HepG2 (cell line): ENCODE measurements around the gene RIMBP2.

Experiments used
- FOXA3 ChIP-seq: IDR thresholded peaks from 2 replicates; pipeline ENCODE4 v1.6.1; 2016; ENCODE audit warnings: missing genetic modification reagents, missing compliant biosample characterization
- JUND ChIP-seq: sonication (generic); formaldehyde crosslinking; IDR thresholded peaks from 2 replicates; pipeline ENCODE4 v1.8.0; 2022; ENCODE audit warnings: mild to moderate bottlenecking, missing genetic modification reagents
- MTF1 ChIP-seq: sonication (generic); formaldehyde crosslinking; IDR thresholded peaks from 2 replicates; pipeline ENCODE4 v1.5.0; 2020; ENCODE audit warnings: missing genetic modification reagents
- NFRKB ChIP-seq: fragments of 450-650 bp; IDR thresholded peaks from 2 replicates; pipeline ENCODE4 v1.6.1; 2017
- SP1 ChIP-seq, 2 experiments: fragments of 450-650 bp in 1 of 2; sonication (generic) in 1 of 2; formaldehyde crosslinking in 1 of 2; IDR thresholded peaks; 2 replicates each; pipeline versions ENCODE4 v1.4.0 to v1.6.1; 2016 to 2020; ENCODE audit warnings: missing genetic modification reagents in 1 of 2
- USF2 ChIP-seq, 2 experiments: sonication (generic) in 1 of 2; formaldehyde crosslinking in 1 of 2; IDR thresholded peaks; 2 replicates each; pipeline versions ENCODE4 v1.5.1 to v1.6.1; 2011 to 2020; ENCODE audit warnings: borderline replicate concordance in 1 of 2, low read depth in 1 of 2, low read length in 1 of 2, mild to moderate bottlenecking in 1 of 2, missing genetic modification reagents in 1 of 2, moderate library complexity in 1 of 2
- ZNF431 ChIP-seq: sonication (generic); formaldehyde crosslinking; IDR thresholded peaks from 2 replicates; pipeline ENCODE4 v1.9.0; 2022; ENCODE audit warnings: missing genetic modification reagents, low read depth, mild to moderate bottlenecking, borderline replicate concordance

GRCh38 chr12:130583317-130583716, 132.8 kb downstream of the RIMBP2 start:
- TF ChIP-seq NFRKB (no peak), JUND (CRISPR knock-in tag) (no peak), ZNF431 (CRISPR knock-in tag) (no peak), FOXA3 (CRISPR knock-in tag) (no peak), MTF1 (no peak), SP1 (IDR thresholded peaks at IDR 0.05) (no peak), SP1 (CRISPR knock-in tag; IDR thresholded peaks at IDR 0.05) (no peak), USF2 (IDR thresholded peaks at IDR 0.05; ENCODE audit: low read depth, low read length) (no peak), USF2 (CRISPR knock-in tag; IDR thresholded peaks at IDR 0.05; ENCODE audit: borderline replicate concordance) (no peak)
